IMR-90 (cell line): Measurements from ENCODE around the gene AUTS2. TPM values are rescaled to one million over a fixed set of nuclear protein-coding genes. Genes with fewer than 3 reads are reported as not detected.

Source experiments
- ATAC-seq: fragments of 200-7000 bp; cut with Tn5 transposase; 2 replicates; pipeline ENCODE4 v1.9.1; 2020; ENCODE audit warnings: low read depth, mild to moderate bottlenecking, moderate library complexity
- BruUV-seq: library from RNA; stranded (reverse); fragments of 400-500 nt; replicated peaks from 2 replicates; lab custom pipeline; 2021; lab: Mats Ljungman, UMichigan
- CTCF ChIA-PET: fragments of 300-600 bp; formaldehyde crosslinking; extraction: SDS; loops from one replicate; lab custom pipeline; 2021; ENCODE audit warnings: antibody characterized with exemption; lab: Yijun Ruan, JAX
- POLR2A ChIA-PET: fragments of 300-600 bp; sonication (Branson Sonifier 250); formaldehyde crosslinking; loops from one replicate; lab custom pipeline; 2022; ENCODE audit warnings: antibody characterized with exemption; ENCODE audit not compliant: unreplicated experiment; lab: Charles Lee
- DNase-seq: peaks from one replicate; pipeline ENCODE4 v3.0.0; 2013
- H2AFZ ChIP-seq: replicated peaks from 2 replicates; pipeline ENCODE3; 2013; ENCODE audit warnings: low read length, mild to moderate bottlenecking; ENCODE audit not compliant: poor library complexity
- H2AK5ac ChIP-seq: 2 replicates; pipeline ENCODE4 v1.6.1; 2013; ENCODE audit warnings: low read depth, low read length, inconsistent platforms
- H2AK9ac ChIP-seq: replicated peaks from 2 replicates; pipeline ENCODE3; 2013; ENCODE audit warnings: mild to moderate bottlenecking, low read depth, low read length, moderate library complexity; ENCODE audit not compliant: poor library complexity
- H2BK120ac ChIP-seq: 2 replicates; pipeline ENCODE4 v1.6.1; 2013; ENCODE audit warnings: low read depth, low read length, inconsistent platforms
- H2BK15ac ChIP-seq: 3 replicates; pipeline ENCODE4 v1.6.1; 2013; ENCODE audit warnings: low read depth, low read length, inconsistent platforms
- H2BK20ac ChIP-seq: 2 replicates; pipeline ENCODE4 v1.6.1; 2013; ENCODE audit warnings: low read depth, mild to moderate bottlenecking, inconsistent platforms, low read length, moderate library complexity
- H2BK5ac ChIP-seq: 2 replicates; pipeline ENCODE4 v1.6.1; 2013; ENCODE audit warnings: mild to moderate bottlenecking, low read depth, low read length, inconsistent platforms; ENCODE audit not compliant: poor library complexity, severe bottlenecking
- H3K14ac ChIP-seq: replicated peaks from 2 replicates; pipeline ENCODE4 v1.6.1; 2013; ENCODE audit warnings: low read depth, low read length, inconsistent platforms
- H3K18ac ChIP-seq: 2 replicates; pipeline ENCODE4 v1.6.1; 2013; ENCODE audit warnings: low read depth, low read length, control low read depth
- H3K23ac ChIP-seq: 2 replicates; pipeline ENCODE4 v1.6.1; 2013; ENCODE audit warnings: low read depth, low read length, inconsistent platforms
- H3K27ac ChIP-seq: 2 replicates; pipeline ENCODE4 v1.5.1; 2013; ENCODE audit warnings: mild to moderate bottlenecking, control low read depth, low read length; ENCODE audit not compliant: insufficient read depth
- H3K27me3 ChIP-seq: 2 replicates; pipeline ENCODE4 v1.6.1; 2013; ENCODE audit warnings: low read length; ENCODE audit not compliant: control insufficient read depth, insufficient read depth
- H3K36me3 ChIP-seq: 2 replicates; pipeline ENCODE4 v1.6.1; 2013; ENCODE audit warnings: low read length, mixed read lengths; ENCODE audit not compliant: control insufficient read depth, insufficient read depth
- H3K4ac ChIP-seq: 2 replicates; pipeline ENCODE4 v1.6.1; 2013; ENCODE audit warnings: low read depth, low read length, inconsistent platforms
- H3K4me1 ChIP-seq: 2 replicates; pipeline ENCODE4 v1.6.1; 2013; ENCODE audit warnings: low read length, mixed read lengths; ENCODE audit not compliant: control insufficient read depth, insufficient read depth
- H3K4me2 ChIP-seq: 2 replicates; pipeline ENCODE4 v1.6.1; 2013; ENCODE audit warnings: low read depth, mild to moderate bottlenecking, control low read depth, low read length, moderate library complexity
- H3K4me3 ChIP-seq: 2 replicates; pipeline ENCODE4 v1.5.1; 2013; ENCODE audit warnings: low read depth, mild to moderate bottlenecking, control low read depth, low read length, moderate library complexity; ENCODE audit not compliant: insufficient read depth
- H3K56ac ChIP-seq: 2 replicates; pipeline ENCODE4 v1.6.1; 2013; ENCODE audit warnings: low read length, inconsistent platforms; ENCODE audit not compliant: insufficient read depth; ENCODE audit errors: extremely low read depth
- H3K79me1 ChIP-seq, 2 experiments: 2 replicates each; pipeline ENCODE4 v1.6.1; 2013; ENCODE audit warnings: low read length in 2 of 2, inconsistent platforms in 1 of 2, low read depth in 1 of 2
- H3K9ac ChIP-seq: 2 replicates; pipeline ENCODE4 v1.6.1; 2013; ENCODE audit warnings: low read depth, low read length, control low read depth
- H3K9me1 ChIP-seq: 2 replicates; pipeline ENCODE4 v1.6.1; 2013; ENCODE audit warnings: low read length, inconsistent platforms; ENCODE audit not compliant: insufficient read depth
- H3K9me3 ChIP-seq: 2 replicates; pipeline ENCODE4 v1.6.1; 2013; ENCODE audit warnings: low read length; ENCODE audit not compliant: control insufficient read depth, insufficient read depth
- H4K20me1 ChIP-seq: 2 replicates; pipeline ENCODE4 v1.6.1; 2013; ENCODE audit warnings: low read length, inconsistent platforms; ENCODE audit not compliant: insufficient read depth
- H4K5ac ChIP-seq: 2 replicates; pipeline ENCODE4 v1.6.1; 2013; ENCODE audit warnings: mild to moderate bottlenecking, low read depth, low read length, control low read depth
- H4K8ac ChIP-seq, 2 experiments: 2 replicates each; pipeline ENCODE4 v1.6.1; 2013; ENCODE audit warnings: low read depth in 2 of 2, low read length in 2 of 2, control low read depth in 1 of 2, inconsistent platforms in 1 of 2
- H4K91ac ChIP-seq: 2 replicates; pipeline ENCODE4 v1.6.1; 2013; ENCODE audit warnings: low read depth, low read length, inconsistent platforms; ENCODE audit not compliant: insufficient read depth
- CEBPB ChIP-seq: IDR thresholded peaks from 2 replicates; pipeline ENCODE4 v1.6.1; 2012; ENCODE audit warnings: low read depth, low read length, improper control_type of control experiment
- CHD1 ChIP-seq: IDR thresholded peaks from 2 replicates; pipeline ENCODE4 v1.6.1; 2012; ENCODE audit warnings: low read depth, low read length, improper control_type of control experiment
- CTCF ChIP-seq: conservative IDR thresholded peaks from 2 replicates; pipeline ENCODE4 v1.5.1; 2012; ENCODE audit warnings: mild to moderate bottlenecking, low read depth, low read length, improper control_type of control experiment
- FOS ChIP-seq: fragments of 150-350 bp; IDR thresholded peaks from 2 replicates; pipeline ENCODE4 v1.6.1; 2016; ENCODE audit warnings: low read depth, low read length
- MAFK ChIP-seq: IDR thresholded peaks from 2 replicates; pipeline ENCODE4 v1.6.1; 2012; ENCODE audit warnings: low read depth, low read length, improper control_type of control experiment
- MXI1 ChIP-seq: IDR thresholded peaks from 2 replicates; pipeline ENCODE4 v1.6.1; 2012; ENCODE audit warnings: low read depth, mild to moderate bottlenecking, low read length, moderate library complexity, borderline replicate concordance
- NFE2L2 ChIP-seq: fragments of 150-350 bp; IDR thresholded peaks from 2 replicates; pipeline ENCODE4 v1.6.1; 2016; ENCODE audit warnings: low read depth, mild to moderate bottlenecking, low read length
- POLR2A ChIP-seq: IDR thresholded peaks from 2 replicates; pipeline ENCODE4 v1.6.1; 2012; ENCODE audit warnings: mild to moderate bottlenecking, low read depth, low read length
- RAD21 ChIP-seq: IDR thresholded peaks from 2 replicates; pipeline ENCODE4 v1.6.1; 2012; ENCODE audit warnings: low read length, improper control_type of control experiment
- RCOR1 ChIP-seq: IDR thresholded peaks from 2 replicates; pipeline ENCODE4 v1.6.1; 2012; ENCODE audit warnings: mild to moderate bottlenecking, low read length, improper control_type of control experiment; ENCODE audit not compliant: insufficient replicate concordance
- RFX5 ChIP-seq: IDR thresholded peaks from 2 replicates; pipeline ENCODE4 v1.8.0; 2012; ENCODE audit warnings: low read depth, mild to moderate bottlenecking, low read length, moderate library complexity
- SMC3 ChIP-seq: fragments of 150-350 bp; IDR thresholded peaks from 2 replicates; pipeline ENCODE4 v1.6.1; 2016; ENCODE audit warnings: low read depth, mild to moderate bottlenecking, antibody characterized with exemption, low read length, moderate library complexity
- WGBS, 2 experiments: methylation state at CpG; one replicate each; pipeline versions ENCODE4 v1.1.5 to v1.1.7; 2013; ENCODE audit warnings: missing lambda C conversion rate in 2 of 2; ENCODE audit not compliant: insufficient read length in 1 of 2; ENCODE audit errors: extremely low coverage in 2 of 2; 5-methylcytosine and 5-hydroxymethylcytosine counted together
- dilution Hi-C: fragments of 300-500 bp; cut with HindIII; formaldehyde crosslinking; loops from one replicate; pipeline ENCODE4 v1.14.3; 2018; ENCODE audit warnings: low sequenced_read_pairs; ENCODE audit not compliant: unreplicated experiment
- in situ Hi-C: fragments of 300-500 bp; cut with MboI; formaldehyde crosslinking; loops from 3 replicates; pipeline ENCODE4 v1.14.3; 2019; ENCODE audit warnings: low sequenced_read_pairs, inconsistent platforms, mixed read lengths
- intact Hi-C: fragments of 100-400 bp; cut with micrococcal nuclease; formaldehyde crosslinking; loops from 2 replicates; pipeline ENCODE4 v1.10.0; 2022
- polyA plus RNA-seq, 3 experiments: library from polyadenylated mRNA; depleted of rRNA; stranded (reverse); fragments of >200 nt; gene quantifications; 2 replicates each; pipeline ENCODE4 v1.2.3, GENCODE V29; 2012; ENCODE audit warnings: low replicate concordance in 1 of 3
- total RNA-seq: library from RNA; depleted of rRNA; stranded (reverse); fragments of >200 nt; gene quantifications from 2 replicates; pipeline ENCODE4 v1.2.3, GENCODE V29; 2012
- TF ChIP-seq, protein P1 (sequence below): fragments of 150-350 bp; IDR thresholded peaks from 2 replicates; pipeline ENCODE4 v1.6.1; 2017; ENCODE audit warnings: mild to moderate bottlenecking, antibody characterized with exemption, low read length, low read depth
- TF ChIP-seq, protein P2 (sequence below): fragments of 150-350 bp; IDR thresholded peaks from 2 replicates; pipeline ENCODE4 v1.6.1; 2016; ENCODE audit warnings: low read depth, mild to moderate bottlenecking, low read length, moderate library complexity, borderline replicate concordance

Gene AUTS2
- total and polyA plus RNA-seq, 2 of the 4 experiments (the other 2 are of a cell fraction), result 0.90 to 3.0 TPM

GRCh38 chr7:69685293-69685631, 87.0 kb downstream of the AUTS2 start:
- H3K36me3 ChIP-seq, result no peaks in the 10 kb centered on the region
- DNase-seq (no peak), ATAC-seq (no peak)
- peaks cover 3% of the 10 kb centered on the region; the same call in 1 of the 2 replicates for H3K9me3 ChIP-seq
- in situ Hi-C loops, result no loop called here
- H3K23ac ChIP-seq, result no peak overlapping the region
- no peak overlapping the region for H3K27ac ChIP-seq
- H3K79me1 ChIP-seq, result no peaks in the 10 kb centered on the region
- H3K4ac ChIP-seq, result no peak overlapping the region
- POLR2A ChIA-PET, result no interaction called here
- no peak overlapping the region for H3K4me3 ChIP-seq
- H3K9ac ChIP-seq, result no peak overlapping the region
- no peak overlapping the region for H3K18ac ChIP-seq
- no peaks in the 10 kb centered on the region for H3K4me1 ChIP-seq
- H2AK9ac ChIP-seq, result no peak overlapping the region
- H2BK20ac ChIP-seq, result no peak overlapping the region
- no peaks in the 10 kb centered on the region for H4K20me1 ChIP-seq
- no peaks in the 10 kb centered on the region for H3K9me1 ChIP-seq
- no peak overlapping the region for H2AK5ac ChIP-seq
- H2AFZ ChIP-seq, result no peak overlapping the region
- intact Hi-C loops, result no loop called here
- CTCF ChIA-PET, result no interaction called here
- no peak overlapping the region for H2BK15ac ChIP-seq
- no peak overlapping the region for H3K56ac ChIP-seq
- no peak overlapping the region for H4K91ac ChIP-seq
- WGBS, 2 experiments, result no CpG with 5 or more reads among the region's 1 CpG
- H4K8ac ChIP-seq, result no peak overlapping the region
- no peak overlapping the region for H4K5ac ChIP-seq
- BruUV-seq, result no TSS peak
- dilution Hi-C loops, result no loop called here
- no peak overlapping the region for H3K14ac ChIP-seq
- no peak for TF ChIP-seq SMC3
- no peak for TF ChIP-seq CEBPB
- TF ChIP-seq, protein P1, sequence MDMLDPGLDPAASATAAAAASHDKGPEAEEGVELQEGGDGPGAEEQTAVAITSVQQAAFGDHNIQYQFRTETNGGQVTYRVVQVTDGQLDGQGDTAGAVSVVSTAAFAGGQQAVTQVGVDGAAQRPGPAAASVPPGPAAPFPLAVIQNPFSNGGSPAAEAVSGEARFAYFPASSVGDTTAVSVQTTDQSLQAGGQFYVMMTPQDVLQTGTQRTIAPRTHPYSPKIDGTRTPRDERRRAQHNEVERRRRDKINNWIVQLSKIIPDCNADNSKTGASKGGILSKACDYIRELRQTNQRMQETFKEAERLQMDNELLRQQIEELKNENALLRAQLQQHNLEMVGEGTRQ, result no peak
- TF ChIP-seq RAD21, result no peak
- no peak for TF ChIP-seq MAFK
- no peak for TF ChIP-seq CTCF
- TF ChIP-seq POLR2A, result no peak
- TF ChIP-seq FOS, result no peak
- no peak for TF ChIP-seq RFX5
- TF ChIP-seq RCOR1, result no peak
- TF ChIP-seq, protein P2, sequence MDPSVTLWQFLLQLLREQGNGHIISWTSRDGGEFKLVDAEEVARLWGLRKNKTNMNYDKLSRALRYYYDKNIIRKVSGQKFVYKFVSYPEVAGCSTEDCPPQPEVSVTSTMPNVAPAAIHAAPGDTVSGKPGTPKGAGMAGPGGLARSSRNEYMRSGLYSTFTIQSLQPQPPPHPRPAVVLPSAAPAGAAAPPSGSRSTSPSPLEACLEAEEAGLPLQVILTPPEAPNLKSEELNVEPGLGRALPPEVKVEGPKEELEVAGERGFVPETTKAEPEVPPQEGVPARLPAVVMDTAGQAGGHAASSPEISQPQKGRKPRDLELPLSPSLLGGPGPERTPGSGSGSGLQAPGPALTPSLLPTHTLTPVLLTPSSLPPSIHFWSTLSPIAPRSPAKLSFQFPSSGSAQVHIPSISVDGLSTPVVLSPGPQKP, result no peak
- TF ChIP-seq NFE2L2, result no peak
- TF ChIP-seq CHD1, result no peak
- TF ChIP-seq MXI1, result no peak
- H2BK120ac ChIP-seq, result no peak overlapping the region
- no peaks in the 10 kb centered on the region for H3K27me3 ChIP-seq
- H2BK5ac ChIP-seq, result no peak overlapping the region
- H3K4me2 ChIP-seq, result no peak overlapping the region
